ENCODE data around the gene AVPR1A. TPM values are rescaled to one million over a fixed set of nuclear protein-coding genes. Genes with fewer than 3 reads are reported as not detected.
"Not testable (repeated sequence)": the region's sequence is repeated elsewhere in the genome, so short reads cannot be mapped to it uniquely, and the experiment has no call there.

AVPR1A gene
- total RNA-seq (under 1 TPM in 4 of 5 donors, not detected in 1; 0.03 to 0.09 (median 0.06) TPM), total RNA-seq (0 to 0.10 (median 0) reads per million in 29 experiments)
- 0.07 TPM for total RNA-seq (2013)

DNA sequence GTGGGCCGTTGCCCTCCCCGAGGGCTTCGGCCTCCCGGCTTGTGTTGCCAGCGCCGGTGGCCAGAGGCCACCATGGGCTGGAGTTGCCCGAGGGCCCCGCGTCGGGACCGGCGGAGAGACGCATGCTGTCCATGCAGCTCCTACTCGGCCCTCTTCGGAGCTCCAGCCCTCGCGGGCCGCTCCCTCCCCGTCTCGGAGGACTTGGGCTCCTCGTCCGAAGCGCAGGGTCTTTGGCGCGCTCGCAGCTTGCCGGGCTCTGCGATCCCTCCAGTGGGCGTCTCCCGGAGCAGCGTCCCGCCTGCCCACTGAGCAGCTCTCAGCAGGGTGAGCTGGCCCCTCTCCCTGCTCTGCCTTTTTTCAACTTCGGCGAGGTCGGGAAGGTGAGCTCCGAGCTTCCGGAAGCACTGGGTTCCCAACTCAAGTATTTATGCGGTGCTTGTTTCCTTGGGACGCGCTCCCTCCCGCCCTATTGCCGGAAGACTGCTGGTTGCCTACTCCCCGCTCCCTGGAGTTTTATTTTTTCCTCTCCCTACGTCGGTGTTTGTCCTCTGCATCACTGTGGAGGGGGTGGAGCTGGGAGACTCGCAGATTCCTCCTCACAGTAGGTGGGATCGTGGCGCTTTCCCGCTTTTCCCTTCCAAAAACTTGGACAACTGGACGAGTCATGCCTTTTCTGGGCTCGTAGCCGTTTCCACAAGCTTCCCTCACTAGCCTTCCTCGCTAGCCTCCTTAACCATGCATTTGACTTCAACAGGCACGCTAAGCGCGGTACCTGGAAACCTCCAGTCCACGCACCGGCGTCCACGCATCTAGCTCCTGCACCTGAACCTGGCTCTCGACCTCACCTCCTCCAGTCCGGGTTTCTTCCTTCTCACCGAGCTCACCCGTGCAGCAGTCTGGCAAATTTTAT, at the start of gene AVPR1A:
Gene AVPR1A (minus strand): TSS at position 489 of the 910 bp plus-strand sequence. CDS start 365 bp downstream, at position 124.
- Mint-ChIP-seq H3K9me3 (no peaks in the 10 kb centered on the region), H3K27me3 (peaks cover 62% of the 10 kb centered on the region in 2 donors), H3K36me3 (no peaks in the 10 kb centered on the region), H3K4me1 (peaks cover 10 to 24% (median 20%) of the 10 kb centered on the region in 3 donors), H3K27ac (peak within 1 kb of the TSS in 1 of 2 donors; percentile 50), H3K4me3 (peak within 1 kb of the TSS in 2 of 3 donors; percentile 46 to 55)
- Histone ChIP-seq H3K36me3 (ENCODE audit: control insufficient read depth in 2 of 2, extremely low read depth in 1 of 2, insufficient read depth in 1 of 2, low read length in 1 of 2) (no peaks in the 10 kb centered on the region), H3K9me3 (no peaks in the 10 kb centered on the region), H3K27me3 (replicated peaks in 1 of 2; ENCODE audit: control insufficient read depth in 2 of 2, extremely low read depth in 1 of 2, insufficient read depth in 2 of 2, low read length in 1 of 2) (peaks cover 6 to 26% of the 10 kb centered on the region in 2 experiments), H3K4me1 (ENCODE audit: control insufficient read depth in 1 of 2, extremely low read depth in 1 of 2, insufficient read depth in 2 of 2, low read length in 2 of 2) (peaks cover 2 to 17% of the 10 kb centered on the region in 2 experiments), H3K27ac (ENCODE audit: low read length) (no peak within 1 kb of the TSS), H3K4me3 (ENCODE audit: control insufficient read depth in 1 of 2, extremely low read depth in 1 of 2, low read length in 1 of 2) (peak within 1 kb of the TSS in 1 of 2 donors; percentile 82)
- WGBS (ENCODE audit: insufficient coverage): 4% methylated on average over 53 of the region's 64 CpGs
- POLR2A ChIA-PET: no interaction called here
- CTCF ChIA-PET: no interaction called here
- ATAC-seq (replicated peaks in 1 of 4) (no peak), DNase-seq (no peak)

- H3K36me3 Mint-ChIP-seq: no peaks in the 10 kb centered on the region
- no peak overlapping the region for H3K4me3 Mint-ChIP-seq
- ChIA-PET POLR2A (no interaction called here), CTCF (no interaction called here)
- 87% methylated on average over 6 of the region's 7 CpGs for WGBS (ENCODE audit: insufficient coverage)
- peaks cover 0 to 4% of the 10 kb centered on the region in 2 experiments for H3K27me3 ChIP-seq (replicated peaks in 1 of 2; ENCODE audit: control insufficient read depth in 2 of 2, extremely low read depth in 1 of 2, insufficient read depth in 2 of 2, low read length in 1 of 2)
- H3K9me3 Mint-ChIP-seq: peaks cover 5 to 25% (median 13%) of the 10 kb centered on the region in 3 donors
- DNase-seq (no peak), ATAC-seq (replicated peaks in 1 of 4) (no peak)
- no peak overlapping the region for H3K4me3 ChIP-seq (ENCODE audit: control insufficient read depth in 1 of 2, extremely low read depth in 1 of 2, low read length in 1 of 2)
- H3K27ac Mint-ChIP-seq: no peak overlapping the region
- H3K27me3 Mint-ChIP-seq: peaks cover 2 to 7% of the 10 kb centered on the region in 2 donors
- no peak overlapping the region for H3K27ac ChIP-seq (ENCODE audit: low read length)
- H3K36me3 ChIP-seq (ENCODE audit: control insufficient read depth in 2 of 2, extremely low read depth in 1 of 2, insufficient read depth in 1 of 2, low read length in 1 of 2): no peaks in the 10 kb centered on the region
- no peaks in the 10 kb centered on the region for H3K4me1 Mint-ChIP-seq
- no peaks in the 10 kb centered on the region for H3K9me3 ChIP-seq
- H3K4me1 ChIP-seq (ENCODE audit: control insufficient read depth in 1 of 2, extremely low read depth in 1 of 2, insufficient read depth in 2 of 2, low read length in 2 of 2): no peaks in the 10 kb centered on the region
Observed at GRCh38 chr12:63196168-63196567, 45.2 kb upstream of the AVPR1A start.

GRCh38 chr12:63179224-63179623, 28.2 kb upstream of the AVPR1A start:
- Mint-ChIP-seq H3K4me3 (no peak overlapping the region), H3K4me1 (no peaks in the 10 kb centered on the region), H3K9me3 (peaks cover 12 to 43% (median 30%) of the 10 kb centered on the region in 3 donors), H3K27ac (no peak overlapping the region), H3K27me3 (no peaks in the 10 kb centered on the region), H3K36me3 (no peaks in the 10 kb centered on the region)
- no peak overlapping the region for H3K27ac ChIP-seq (ENCODE audit: low read length)
- ATAC-seq (replicated peaks in 1 of 4) (no peak), DNase-seq (no peak)
- CTCF ChIA-PET: no interaction called here
- no peaks in the 10 kb centered on the region for H3K9me3 ChIP-seq
- no peaks in the 10 kb centered on the region for H3K36me3 ChIP-seq (ENCODE audit: control insufficient read depth in 2 of 2, extremely low read depth in 1 of 2, insufficient read depth in 1 of 2, low read length in 1 of 2)
- POLR2A ChIA-PET: no interaction called here
- no peaks in the 10 kb centered on the region for H3K27me3 ChIP-seq (replicated peaks in 1 of 2; ENCODE audit: control insufficient read depth in 2 of 2, extremely low read depth in 1 of 2, insufficient read depth in 2 of 2, low read length in 1 of 2)
- 80% methylated on average over 1 of the region's 2 CpGs for WGBS (ENCODE audit: insufficient coverage)
- no peaks in the 10 kb centered on the region for H3K4me1 ChIP-seq (ENCODE audit: control insufficient read depth in 1 of 2, extremely low read depth in 1 of 2, insufficient read depth in 2 of 2, low read length in 2 of 2)
- no peak overlapping the region for H3K4me3 ChIP-seq (ENCODE audit: control insufficient read depth in 1 of 2, extremely low read depth in 1 of 2, low read length in 1 of 2)

GRCh38 chr12:63170321-63170720, 19.3 kb upstream of the AVPR1A start:
- H3K27me3 ChIP-seq (replicated peaks in 1 of 2; ENCODE audit: control insufficient read depth in 2 of 2, extremely low read depth in 1 of 2, insufficient read depth in 2 of 2, low read length in 1 of 2): peaks cover 0 to 3% of the 10 kb centered on the region in 2 experiments
- H3K27ac Mint-ChIP-seq: no peak overlapping the region
- no peaks in the 10 kb centered on the region for H3K9me3 ChIP-seq
- no peak overlapping the region for H3K4me3 Mint-ChIP-seq
- no peak overlapping the region for H3K4me3 ChIP-seq (ENCODE audit: control insufficient read depth in 1 of 2, extremely low read depth in 1 of 2, low read length in 1 of 2)
- no peak for ATAC-seq (replicated peaks in 1 of 4)
- H3K27me3 Mint-ChIP-seq: peaks cover 1 to 9% of the 10 kb centered on the region in 2 donors
- no peak for DNase-seq
- no peaks in the 10 kb centered on the region for H3K36me3 ChIP-seq (ENCODE audit: control insufficient read depth in 2 of 2, extremely low read depth in 1 of 2, insufficient read depth in 1 of 2, low read length in 1 of 2)
- CTCF ChIA-PET: interaction anchor here in 1 of 2 donors (0.6 kb wide), 1 partner anchor 1525 kb away, joined by 3 read pairs; no protein-coding TSS in a partner anchor
- peaks cover 4 to 7% (median 6%) of the 10 kb centered on the region in 3 donors for H3K9me3 Mint-ChIP-seq
- POLR2A ChIA-PET: no interaction called here
- no peak overlapping the region for H3K27ac ChIP-seq (ENCODE audit: low read length)
- H3K36me3 Mint-ChIP-seq: no peaks in the 10 kb centered on the region
- H3K4me1 ChIP-seq (ENCODE audit: control insufficient read depth in 1 of 2, extremely low read depth in 1 of 2, insufficient read depth in 2 of 2, low read length in 2 of 2): no peaks in the 10 kb centered on the region
- no peaks in the 10 kb centered on the region for H3K4me1 Mint-ChIP-seq

DNA sequence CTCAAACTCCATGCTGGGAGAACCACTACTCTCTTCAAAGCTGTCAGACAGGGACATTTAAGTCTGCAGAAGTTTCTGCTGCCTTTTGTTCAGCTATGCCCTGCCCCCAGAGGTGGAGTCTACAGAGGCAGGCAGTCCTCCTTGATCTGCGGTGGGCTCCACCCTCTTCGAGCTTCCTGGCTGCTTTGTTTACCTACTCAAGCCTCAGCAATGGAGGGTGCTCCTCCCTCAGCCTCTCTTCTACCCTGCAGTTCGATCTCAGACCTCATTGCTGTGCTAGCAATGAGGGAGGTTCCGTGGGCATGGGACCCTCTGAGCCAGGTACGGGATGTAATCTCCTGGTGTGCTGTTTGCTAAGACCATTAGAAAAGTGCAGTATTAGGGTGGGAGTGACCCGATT, 16.7 kb upstream of the AVPR1A start:
- H3K27me3 Mint-ChIP-seq; H3K4me1 ChIP-seq (ENCODE audit: control insufficient read depth in 1 of 2, extremely low read depth in 1 of 2, insufficient read depth in 2 of 2, low read length in 2 of 2); H3K36me3 ChIP-seq (ENCODE audit: control insufficient read depth in 2 of 2, extremely low read depth in 1 of 2, insufficient read depth in 1 of 2, low read length in 1 of 2); POLR2A ChIA-PET; H3K27ac Mint-ChIP-seq; DNase-seq; H3K9me3 Mint-ChIP-seq; H3K4me3 ChIP-seq (ENCODE audit: control insufficient read depth in 1 of 2, extremely low read depth in 1 of 2, low read length in 1 of 2); H3K36me3 Mint-ChIP-seq; H3K4me1 Mint-ChIP-seq; CTCF ChIA-PET; ATAC-seq (replicated peaks in 1 of 4); H3K4me3 Mint-ChIP-seq; H3K27me3 ChIP-seq (replicated peaks in 1 of 2; ENCODE audit: control insufficient read depth in 2 of 2, extremely low read depth in 1 of 2, insufficient read depth in 2 of 2, low read length in 1 of 2); H3K27ac ChIP-seq (ENCODE audit: low read length); H3K9me3 ChIP-seq: not testable (repeated sequence)
- WGBS (ENCODE audit: insufficient coverage): 84% methylated on average over 2 of the region's 6 CpGs

DNA sequence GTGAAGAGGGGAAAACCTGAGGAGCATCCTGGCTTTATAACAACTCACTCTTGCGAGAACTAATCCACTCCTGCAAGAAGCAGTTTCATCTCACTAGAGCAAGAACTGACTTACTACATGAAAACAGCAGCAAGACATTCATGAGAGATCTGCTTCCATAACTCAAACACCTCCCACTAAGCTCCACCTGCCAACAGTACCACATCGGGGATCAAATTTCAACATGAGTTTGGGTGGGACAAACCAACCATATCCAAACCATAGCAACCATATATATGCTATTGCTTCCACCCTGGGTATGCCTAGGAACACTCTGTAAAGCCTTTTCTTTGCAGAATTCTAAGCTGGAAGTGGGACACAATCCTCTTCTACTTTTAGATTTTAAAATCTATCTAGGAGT, 13.9 kb upstream of the AVPR1A start:
- no peak overlapping the region for H3K27ac Mint-ChIP-seq
- H3K4me3 Mint-ChIP-seq: no peak overlapping the region
- Histone ChIP-seq H3K36me3 (ENCODE audit: control insufficient read depth in 2 of 2, extremely low read depth in 1 of 2, insufficient read depth in 1 of 2, low read length in 1 of 2) (no peaks in the 10 kb centered on the region), H3K4me1 (ENCODE audit: control insufficient read depth in 1 of 2, extremely low read depth in 1 of 2, insufficient read depth in 2 of 2, low read length in 2 of 2) (no peaks in the 10 kb centered on the region), H3K27me3 (replicated peaks in 1 of 2; ENCODE audit: control insufficient read depth in 2 of 2, extremely low read depth in 1 of 2, insufficient read depth in 2 of 2, low read length in 1 of 2) (peaks cover 0 to 3% of the 10 kb centered on the region in 2 experiments), H3K4me3 (ENCODE audit: control insufficient read depth in 1 of 2, extremely low read depth in 1 of 2, low read length in 1 of 2) (no peak overlapping the region), H3K9me3 (no peaks in the 10 kb centered on the region), H3K27ac (ENCODE audit: low read length) (no peak overlapping the region)
- POLR2A ChIA-PET: no interaction called here
- no peaks in the 10 kb centered on the region for H3K9me3 Mint-ChIP-seq
- no peaks in the 10 kb centered on the region for H3K27me3 Mint-ChIP-seq
- H3K4me1 Mint-ChIP-seq: no peaks in the 10 kb centered on the region
- CTCF ChIA-PET: no interaction called here
- DNase-seq (no peak), ATAC-seq (replicated peaks in 1 of 4) (no peak)
- no peaks in the 10 kb centered on the region for H3K36me3 Mint-ChIP-seq
- WGBS (ENCODE audit: insufficient coverage): 93% methylated on average over 2 of the region's 2 CpGs

Data from T-cell (primary cell).